ENCODE results near the gene CELF5.
"Not testable (repeated sequence)": the region's sequence is repeated elsewhere in the genome, so short reads cannot be mapped to it uniquely, and the experiment has no call there.

Gene CELF5

DNA sequence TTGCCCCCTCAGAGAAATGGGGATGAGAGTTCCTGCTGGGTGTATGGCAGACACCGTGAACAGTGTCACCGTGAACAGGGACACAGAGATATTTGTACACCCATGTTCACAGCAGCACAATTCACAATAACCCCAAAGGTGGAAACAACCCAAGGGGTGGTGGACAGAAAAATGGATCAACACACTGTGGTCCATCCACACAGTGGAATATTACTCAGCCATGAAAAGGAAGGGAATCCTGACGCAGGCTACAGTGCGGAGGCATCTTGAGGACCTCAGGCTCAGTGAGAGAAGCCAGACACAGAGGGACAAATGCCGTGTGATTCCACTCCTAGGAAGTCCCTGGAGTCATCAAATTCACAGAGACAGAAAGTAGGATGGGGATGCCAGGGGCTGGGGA lies 7.6 kb upstream of the CELF5 start:
- no peak for DNase-seq (ENCODE audit: low read depth)
- TF ChIP-seq, protein P1, sequence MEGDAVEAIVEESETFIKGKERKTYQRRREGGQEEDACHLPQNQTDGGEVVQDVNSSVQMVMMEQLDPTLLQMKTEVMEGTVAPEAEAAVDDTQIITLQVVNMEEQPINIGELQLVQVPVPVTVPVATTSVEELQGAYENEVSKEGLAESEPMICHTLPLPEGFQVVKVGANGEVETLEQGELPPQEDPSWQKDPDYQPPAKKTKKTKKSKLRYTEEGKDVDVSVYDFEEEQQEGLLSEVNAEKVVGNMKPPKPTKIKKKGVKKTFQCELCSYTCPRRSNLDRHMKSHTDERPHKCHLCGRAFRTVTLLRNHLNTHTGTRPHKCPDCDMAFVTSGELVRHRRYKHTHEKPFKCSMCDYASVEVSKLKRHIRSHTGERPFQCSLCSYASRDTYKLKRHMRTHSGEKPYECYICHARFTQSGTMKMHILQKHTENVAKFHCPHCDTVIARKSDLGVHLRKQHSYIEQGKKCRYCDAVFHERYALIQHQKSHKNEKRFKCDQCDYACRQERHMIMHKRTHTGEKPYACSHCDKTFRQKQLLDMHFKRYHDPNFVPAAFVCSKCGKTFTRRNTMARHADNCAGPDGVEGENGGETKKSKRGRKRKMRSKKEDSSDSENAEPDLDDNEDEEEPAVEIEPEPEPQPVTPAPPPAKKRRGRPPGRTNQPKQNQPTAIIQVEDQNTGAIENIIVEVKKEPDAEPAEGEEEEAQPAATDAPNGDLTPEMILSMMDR (IDR thresholded peaks at IDR 0.05; ENCODE audit: insufficient read depth, low read depth, low read length, missing control alignments): no peak

GRCh38 chr19:3220576-3220975 lies 3.9 kb upstream of the CELF5 start:
- TF ChIP-seq, protein P1 (IDR thresholded peaks at IDR 0.05; ENCODE audit: insufficient read depth, low read depth, low read length, missing control alignments): no peak
- no peak for DNase-seq (ENCODE audit: low read depth)

More for the DNA sequence above, 7.6 kb upstream of the CELF5 start:
- no peak overlapping the region for H3K4me3 ChIP-seq (ENCODE audit: low read length)

DNA sequence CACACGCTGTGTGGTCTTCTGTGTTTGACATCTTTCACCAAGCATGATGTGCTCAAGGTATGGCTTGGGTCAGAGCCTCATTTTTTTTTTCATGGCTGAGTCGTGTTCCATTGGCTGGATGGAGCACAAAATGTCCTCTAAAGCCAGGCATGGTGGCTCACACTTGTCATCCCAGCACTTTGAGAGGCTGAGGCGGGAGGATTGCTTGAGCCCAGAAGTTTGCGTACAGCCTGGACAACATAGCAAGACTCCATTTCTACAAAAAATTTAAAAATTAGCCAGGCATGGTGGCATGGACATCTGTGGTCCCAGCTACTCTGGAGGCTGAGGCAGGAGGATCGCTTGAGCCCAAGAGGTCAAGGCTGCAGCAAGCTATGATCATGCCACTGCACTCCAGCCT lies 2.9 kb upstream of the CELF5 start:
- not testable (repeated sequence) for H3K4me3 ChIP-seq (ENCODE audit: low read length); DNase-seq (ENCODE audit: low read depth)

More at GRCh38 chr19:3220576-3220975, 3.9 kb upstream of the CELF5 start:
- no peak overlapping the region for H3K4me3 ChIP-seq (ENCODE audit: low read length)

DNA sequence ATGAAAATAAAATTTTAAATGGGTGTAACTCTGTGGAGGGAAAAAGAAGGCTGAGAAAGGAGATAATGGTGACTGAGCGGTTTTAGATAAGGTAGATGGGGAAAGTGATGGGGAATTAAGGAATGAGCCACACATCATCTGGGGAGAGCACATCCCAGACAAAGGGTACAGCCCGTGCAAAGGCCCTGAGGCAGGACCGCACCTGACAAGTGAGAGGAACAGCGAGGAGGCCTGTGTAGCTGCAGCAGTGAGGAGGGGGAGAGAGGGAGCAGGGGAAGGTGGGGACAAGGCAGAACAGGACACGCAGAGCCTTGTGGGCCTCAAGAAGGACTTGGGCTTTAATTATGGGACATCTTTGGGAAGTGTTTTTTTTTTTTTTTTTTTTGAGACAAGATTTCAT lies 1.8 kb upstream of the CELF5 start:
- TF ChIP-seq, protein P1 (IDR thresholded peaks at IDR 0.05; ENCODE audit: insufficient read depth, low read depth, low read length, missing control alignments): no peak
- H3K4me3 ChIP-seq (ENCODE audit: low read length): no peak overlapping the region
- DNase-seq (ENCODE audit: low read depth): no peak

DNA sequence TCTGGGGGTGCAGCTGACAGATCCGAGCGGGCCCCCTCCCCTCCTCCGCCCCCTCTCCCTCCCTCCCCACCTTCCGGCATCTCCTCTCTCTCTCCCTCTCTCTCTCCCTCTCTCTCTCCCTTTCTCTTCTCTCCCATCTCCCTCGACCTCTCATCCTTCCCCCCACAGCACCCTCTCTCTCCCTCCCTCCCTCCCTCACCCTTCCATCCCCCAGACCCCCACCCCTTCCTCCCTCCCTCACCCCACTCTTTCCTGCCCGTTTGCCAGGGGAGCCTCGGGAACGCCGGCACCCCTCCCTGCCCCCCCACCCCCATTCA lies 666 bp downstream of the CELF5 start:
- TF ChIP-seq, protein P1 (IDR thresholded peaks at IDR 0.05; ENCODE audit: insufficient read depth, low read depth, low read length, missing control alignments): no peak
- DNase-seq (ENCODE audit: low read depth): no peak
- no peak overlapping the region for H3K4me3 ChIP-seq (ENCODE audit: low read length)

- DNase-seq (ENCODE audit: low read depth): no peak
- TF ChIP-seq, protein P1 (IDR thresholded peaks at IDR 0.05; ENCODE audit: insufficient read depth, low read depth, low read length, missing control alignments): no peak
- no peak overlapping the region for H3K4me3 ChIP-seq (ENCODE audit: low read length)
Observed at GRCh38 chr19:3225677-3226093, 1.2 kb downstream of the CELF5 start.

DNA sequence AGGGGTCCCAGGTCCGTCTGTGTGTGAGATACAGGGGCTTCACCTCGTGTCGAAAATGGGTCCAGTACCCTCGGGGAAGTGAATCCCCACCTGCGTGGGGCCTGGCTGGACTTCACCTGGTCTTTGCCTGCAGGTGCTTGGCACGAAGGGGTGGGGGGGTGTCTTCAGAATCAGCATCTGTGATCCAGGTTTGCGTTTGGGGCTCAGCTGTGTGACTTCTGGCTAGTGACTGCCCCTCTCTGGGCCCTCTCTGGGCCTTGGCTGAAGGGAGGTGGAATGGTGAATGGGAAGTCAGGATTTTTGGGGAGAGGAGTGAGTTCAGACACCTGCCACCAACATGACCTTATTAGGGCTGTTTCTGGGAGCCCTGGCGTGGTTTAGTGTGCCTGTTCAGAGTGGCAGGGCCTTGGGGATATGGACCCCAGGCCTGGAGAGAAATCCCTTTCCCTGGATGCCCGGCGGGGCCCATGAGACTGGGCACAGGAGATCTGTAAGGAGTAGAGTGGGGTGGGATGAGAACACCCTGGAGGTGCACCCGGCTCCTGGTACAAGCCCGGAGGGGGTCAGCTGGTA lies 2.7 kb downstream of the CELF5 start:
- TF ChIP-seq, protein P1 (IDR thresholded peaks at IDR 0.05; ENCODE audit: insufficient read depth, low read depth, low read length, missing control alignments): no peak
- H3K4me3 ChIP-seq (ENCODE audit: low read length): no peak overlapping the region
- no peak for DNase-seq (ENCODE audit: low read depth)
